ENCODE results near the gene POTEE. TPM values are rescaled to one million over a fixed set of nuclear protein-coding genes. Genes with fewer than 3 reads are reported as not detected.
"Not testable (repeated sequence)": the region's sequence is repeated elsewhere in the genome, so short reads cannot be mapped to it uniquely, and the experiment has no call there.

POTEE gene
- total RNA-seq, 1 experiment from 2014 or later = 8.0 TPM

- H3K36me3 ChIP-seq (ENCODE audit: control insufficient read depth, insufficient read depth, low read length); POLR2A ChIA-PET; CTCF ChIA-PET; H3K27me3 ChIP-seq (replicated peaks; ENCODE audit: control insufficient read depth, insufficient read depth, low read length); H3K9me3 Mint-ChIP-seq (ENCODE audit: unreplicated experiment); H3K4me3 ChIP-seq (ENCODE audit: low read depth, low read length); H3K27ac Mint-ChIP-seq (ENCODE audit: unreplicated experiment); H3K4me3 Mint-ChIP-seq (ENCODE audit: unreplicated experiment); H3K9me3 ChIP-seq; H3K4me1 ChIP-seq; H3K4me1 Mint-ChIP-seq (ENCODE audit: low read depth, unreplicated experiment); H3K27me3 Mint-ChIP-seq (ENCODE audit: insufficient read depth, unreplicated experiment); H3K36me3 Mint-ChIP-seq (ENCODE audit: insufficient read depth, unreplicated experiment); BruUV-seq (replicated peaks); DNase-seq; intact Hi-C loops (cut with micrococcal nuclease; ENCODE audit: unreplicated experiment): not testable (repeated sequence)
Measured at GRCh38 chr2:131217238-131217986, 8.1 kb downstream of the POTEE start.

DNA sequence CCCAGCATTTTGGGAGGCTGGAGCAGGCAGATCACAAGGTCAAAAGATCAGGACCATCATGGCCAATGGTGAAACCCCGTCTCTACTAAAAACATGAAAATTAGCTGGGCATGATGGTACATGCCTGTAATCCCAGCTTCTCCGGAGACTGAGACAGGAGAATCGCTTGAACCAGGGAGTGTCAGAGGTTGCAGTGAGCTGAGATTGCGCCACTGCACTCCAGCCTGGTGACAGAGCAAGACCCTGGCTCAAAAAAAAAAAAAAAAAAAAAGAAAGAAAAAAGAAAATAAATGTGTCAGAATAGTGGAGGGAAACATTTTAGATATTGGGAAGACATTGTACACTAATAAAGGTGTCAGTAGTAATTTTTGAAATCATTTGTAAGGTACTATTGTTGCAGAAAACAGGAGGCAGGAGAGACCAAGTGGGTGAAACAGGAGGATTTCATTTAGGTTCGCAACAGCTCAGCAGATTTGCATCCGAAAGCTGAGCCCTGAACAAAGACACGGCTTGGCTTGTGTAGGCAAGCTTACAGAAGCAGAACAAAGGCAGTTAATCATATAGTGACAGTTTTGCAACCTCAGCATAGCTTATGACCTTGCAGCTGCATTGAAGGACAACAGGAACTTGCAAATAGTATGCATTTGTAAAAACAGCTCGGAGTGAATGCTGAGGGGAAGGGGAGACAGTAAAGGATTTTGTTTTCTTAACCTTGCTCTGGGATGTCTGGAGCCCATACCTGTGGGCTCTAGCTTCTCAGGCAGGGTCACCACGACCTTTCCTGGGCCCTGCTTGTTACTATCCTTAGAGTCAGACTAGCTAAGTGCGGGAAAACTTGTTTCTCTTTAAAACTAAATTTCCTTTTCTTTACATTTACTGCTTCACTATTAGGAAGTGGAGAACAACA is 26.5 kb downstream of the POTEE start:
- BruUV-seq (replicated peaks); H3K4me3 ChIP-seq (ENCODE audit: low read depth, low read length); H3K36me3 Mint-ChIP-seq (ENCODE audit: insufficient read depth, unreplicated experiment); H3K27ac Mint-ChIP-seq (ENCODE audit: unreplicated experiment); H3K4me1 ChIP-seq; H3K9me3 Mint-ChIP-seq (ENCODE audit: unreplicated experiment); H3K27me3 ChIP-seq (replicated peaks; ENCODE audit: control insufficient read depth, insufficient read depth, low read length); H3K4me1 Mint-ChIP-seq (ENCODE audit: low read depth, unreplicated experiment); intact Hi-C loops (cut with micrococcal nuclease; ENCODE audit: unreplicated experiment); H3K4me3 Mint-ChIP-seq (ENCODE audit: unreplicated experiment); H3K9me3 ChIP-seq; H3K36me3 ChIP-seq (ENCODE audit: control insufficient read depth, insufficient read depth, low read length); H3K27me3 Mint-ChIP-seq (ENCODE audit: insufficient read depth, unreplicated experiment); CTCF ChIA-PET; POLR2A ChIA-PET: not testable (repeated sequence)
- DNase-seq = peak in 1 of 2 experiments; percentile 3

Other genes with a start within 250 kb of the POTEE start
- 109 and 119 TPM in 2 replicates for gene FAM168B, start 116.1 kb upstream of the POTEE start, total RNA-seq (2022)
- gene PLEKHB2, start 104.2 kb upstream of the POTEE start, total RNA-seq (2022) = 132 and 139 TPM in 2 replicates
- gene RAB6D, start 154.6 kb downstream of the POTEE start, total RNA-seq (2022) = 0.23 and 0.39 TPM in 2 replicates

Data from Caco-2 (cell line).